HEK293 (cell line): ENCODE measurements around the gene TRMT61A.

Experiments
- ATF2 ChIP-seq: fragments of 450-650 bp; formaldehyde crosslinking; IDR thresholded peaks from 2 replicates; pipeline ENCODE4 v1.5.1; 2016; ENCODE audit warnings: missing biosample characterization, missing genetic modification characterization, low read depth
- IKZF3 ChIP-seq: fragments of 450-650 bp; IDR thresholded peaks from 2 replicates; pipeline ENCODE4 v1.5.0; 2018; ENCODE audit warnings: missing biosample characterization, mild to moderate bottlenecking, missing genetic modification characterization, moderate library complexity
- KLF7 ChIP-seq: fragments of 450-650 bp; formaldehyde crosslinking; IDR thresholded peaks from 2 replicates; pipeline ENCODE4 v1.5.1; 2016; ENCODE audit warnings: missing biosample characterization, missing genetic modification characterization, borderline replicate concordance
- MYNN ChIP-seq: fragments of 450-650 bp; formaldehyde crosslinking; IDR thresholded peaks from 2 replicates; pipeline ENCODE4 v1.5.1; 2016; ENCODE audit warnings: missing biosample characterization, missing genetic modification characterization, borderline replicate concordance
- OSR2 ChIP-seq: fragments of 450-650 bp; formaldehyde crosslinking; IDR thresholded peaks from 2 replicates; pipeline ENCODE4 v1.5.1; 2016; ENCODE audit warnings: missing biosample characterization, missing genetic modification characterization
- OVOL3 ChIP-seq: fragments of 450-650 bp; formaldehyde crosslinking; IDR thresholded peaks from 2 replicates; pipeline ENCODE4 v1.5.1; 2016; ENCODE audit warnings: missing biosample characterization, missing genetic modification characterization
- PATZ1 ChIP-seq: fragments of 450-650 bp; formaldehyde crosslinking; IDR thresholded peaks from 2 replicates; pipeline ENCODE4 v1.5.1; 2016; ENCODE audit warnings: missing biosample characterization, missing genetic modification characterization
- PRDM1 ChIP-seq: fragments of 450-650 bp; formaldehyde crosslinking; IDR thresholded peaks from 2 replicates; pipeline ENCODE4; 2016; ENCODE audit warnings: missing biosample characterization, missing genetic modification characterization
- PRDM10 ChIP-seq: fragments of 450-650 bp; formaldehyde crosslinking; IDR thresholded peaks from 2 replicates; pipeline ENCODE4 v1.5.1; 2016; ENCODE audit warnings: missing biosample characterization, missing genetic modification characterization
- PRDM4 ChIP-seq: fragments of 450-650 bp; formaldehyde crosslinking; IDR thresholded peaks from 2 replicates; pipeline ENCODE4 v1.5.1; 2017; ENCODE audit warnings: missing biosample characterization, missing genetic modification characterization
- PRDM6 ChIP-seq: fragments of 450-650 bp; formaldehyde crosslinking; IDR thresholded peaks from 2 replicates; pipeline ENCODE4 v1.5.1; 2017; ENCODE audit warnings: missing biosample characterization, missing genetic modification characterization
- TCF7L2 ChIP-seq: IDR thresholded peaks from 2 replicates; pipeline ENCODE4 v1.6.1; 2011; ENCODE audit warnings: low read depth, mild to moderate bottlenecking, inconsistent platforms, low read length, moderate library complexity, borderline replicate concordance
- TRIM28 ChIP-seq: IDR thresholded peaks from 2 replicates; pipeline ENCODE4 v1.6.1; 2011; ENCODE audit warnings: low read length, control low read depth, borderline replicate concordance
- ZBTB20 ChIP-seq: fragments of 450-650 bp; formaldehyde crosslinking; IDR thresholded peaks from 2 replicates; pipeline ENCODE4 v1.5.1; 2016; ENCODE audit warnings: missing biosample characterization, missing genetic modification characterization
- ZBTB48 ChIP-seq: fragments of 450-650 bp; formaldehyde crosslinking; IDR thresholded peaks from 2 replicates; pipeline ENCODE4 v1.5.1; 2016; ENCODE audit warnings: missing biosample characterization, missing genetic modification characterization
- ZBTB6 ChIP-seq: fragments of 450-650 bp; formaldehyde crosslinking; IDR thresholded peaks from 2 replicates; pipeline ENCODE4 v1.5.1; 2017; ENCODE audit warnings: missing biosample characterization, missing genetic modification characterization
- ZEB2 ChIP-seq: fragments of 450-650 bp; formaldehyde crosslinking; IDR thresholded peaks from 2 replicates; pipeline ENCODE4 v1.5.1; 2016; ENCODE audit warnings: missing biosample characterization, missing genetic modification characterization
- ZFP37 ChIP-seq: fragments of 450-650 bp; formaldehyde crosslinking; IDR thresholded peaks from 2 replicates; pipeline ENCODE4 v1.5.1; 2016; ENCODE audit warnings: missing biosample characterization, missing genetic modification characterization
- ZNF26 ChIP-seq: fragments of 450-650 bp; formaldehyde crosslinking; IDR thresholded peaks from 2 replicates; pipeline ENCODE4 v1.5.1; 2016; ENCODE audit warnings: missing biosample characterization, missing genetic modification characterization
- ZNF394 ChIP-seq: fragments of 450-650 bp; formaldehyde crosslinking; IDR thresholded peaks from 2 replicates; pipeline ENCODE4 v1.5.1; 2016; ENCODE audit warnings: missing biosample characterization, missing genetic modification characterization, mild to moderate bottlenecking, moderate library complexity, borderline replicate concordance
- ZNF561 ChIP-seq: fragments of 450-650 bp; IDR thresholded peaks from 2 replicates; pipeline ENCODE4 v1.5.1; 2018; ENCODE audit warnings: missing biosample characterization, missing genetic modification characterization, borderline replicate concordance
- ZNF76 ChIP-seq: fragments of 450-650 bp; formaldehyde crosslinking; IDR thresholded peaks from 2 replicates; pipeline ENCODE4; 2016; ENCODE audit warnings: low read depth, missing biosample characterization, missing genetic modification characterization, borderline replicate concordance
- ZNF777 ChIP-seq: fragments of 450-650 bp; formaldehyde crosslinking; IDR thresholded peaks from 2 replicates; pipeline ENCODE4 v1.5.1; 2017; ENCODE audit warnings: missing biosample characterization, missing genetic modification characterization, borderline replicate concordance
- ZSCAN30 ChIP-seq: fragments of 450-650 bp; IDR thresholded peaks from 2 replicates; pipeline ENCODE4 v1.5.1; 2018; ENCODE audit warnings: missing biosample characterization, mild to moderate bottlenecking, missing genetic modification characterization, moderate library complexity

The TRMT61A gene

GRCh38 chr14:103576371-103577024 lies 47.5 kb downstream of the TRMT61A start (continued):
- TF ChIP-seq PATZ1 (tag by site-specific recombination) (peak; percentile 39; the same call in 1 of the 2 replicates), OSR2 (0 out of 2 replicates have a peak, but pooled peaks have one; percentile 50), PRDM4 (no peak), MYNN (tag by site-specific recombination) (peak; percentile 46; the same call in 1 of the 2 replicates), ZSCAN30 (peak; percentile 98), IKZF3 (peak; percentile 89), ZNF394 (tag by site-specific recombination) (peak; percentile 100), TCF7L2 (peak; percentile 54; the same call in 1 of the 2 replicates), ZFP37 (tag by site-specific recombination) (no peak), KLF7 (tag by site-specific recombination) (no peak; the same call in 1 of the 2 replicates), PRDM6 (peak; percentile 68; the same call in 1 of the 2 replicates), OVOL3 (tag by site-specific recombination) (no peak), ATF2 (no peak), ZBTB48 (peak; percentile 72; the same call in 1 of the 2 replicates), TRIM28 (peak; percentile 69), ZEB2 (tag by site-specific recombination) (peak; percentile 53; the same call in 1 of the 2 replicates), ZNF777 (tag by site-specific recombination) (no peak), ZNF561 (tag by site-specific recombination) (peak; percentile 65; the same call in 1 of the 2 replicates), ZBTB20 (peak; percentile 21; the same call in 1 of the 2 replicates), ZNF26 (tag by site-specific recombination) (no peak), ZBTB6 (0 out of 2 replicates have a peak, but pooled peaks have one; percentile 7), ZNF76 (tag by site-specific recombination) (peak; percentile 26; the same call in 1 of the 2 replicates), PRDM10 (tag by site-specific recombination) (peak; percentile 54), PRDM1 (tag by site-specific recombination) (peak; percentile 96)
